ENCODE data around the gene RTN4.

Gene RTN4

DNA sequence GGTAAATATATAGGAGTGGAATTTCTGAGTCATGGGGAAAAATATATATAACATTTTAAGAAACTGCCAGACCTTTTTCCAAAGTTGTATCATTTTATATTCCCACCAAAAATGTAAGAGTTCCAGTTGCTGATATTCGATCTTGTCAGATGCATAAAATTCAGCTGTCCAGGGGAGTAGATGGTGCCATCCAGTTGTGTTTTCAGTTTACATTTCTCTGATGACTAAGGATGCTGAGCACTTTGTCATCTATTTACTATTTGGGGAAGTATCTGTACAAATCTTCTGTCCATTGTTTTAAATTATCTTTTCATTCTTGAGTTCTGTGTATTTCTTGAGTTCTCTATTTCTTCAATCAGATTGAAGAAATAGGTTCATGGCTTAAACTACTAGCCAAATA is 126.1 kb downstream of the RTN4 start:
- Histone ChIP-seq H3K4me3 (ENCODE audit: low read depth in 1 of 2, low read length in 2 of 2) (no peak overlapping the region), H3K27ac (ENCODE audit: low read depth, low read length) (no peak overlapping the region), H3K36me3 (ENCODE audit: insufficient read depth, low read length) (no peaks in the 10 kb centered on the region), H3K9ac (ENCODE audit: low read length) (no peak overlapping the region), H3K9me3 (ENCODE audit: low read length) (no peaks in the 10 kb centered on the region), H3K27me3 (ENCODE audit: control insufficient read depth in 1 of 2, insufficient read depth in 2 of 2, low read length in 2 of 2) (no peaks in the 10 kb centered on the region), H3K4me1 (ENCODE audit: insufficient read depth, low read length) (no peaks in the 10 kb centered on the region)
